Measurements from ENCODE around the gene ZNF662.

Gene ZNF662

DNA sequence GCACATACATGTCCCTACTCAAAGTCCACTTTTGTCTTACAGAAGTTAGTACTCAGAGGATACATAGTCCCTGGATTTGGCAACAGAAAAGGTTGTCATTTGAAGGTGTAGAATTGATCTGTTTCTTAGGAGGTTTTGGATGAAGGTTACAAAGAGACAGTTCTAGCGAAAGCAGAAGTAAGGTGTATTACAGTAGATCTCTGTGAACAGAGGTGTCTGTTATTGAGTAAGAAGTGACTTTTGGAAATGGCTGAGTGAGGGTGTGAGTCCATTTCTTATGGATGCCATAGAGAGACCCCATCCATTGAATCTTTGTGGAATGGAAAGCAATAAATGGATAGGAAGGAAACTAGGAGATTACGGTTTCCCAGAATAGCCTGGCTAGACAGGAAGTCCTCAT lies 5.6 kb downstream of the ZNF662 start:
- TF ChIP-seq ZFX (IDR thresholded peaks at IDR 0.05), result no peak
- TF ChIP-seq, protein P1, sequence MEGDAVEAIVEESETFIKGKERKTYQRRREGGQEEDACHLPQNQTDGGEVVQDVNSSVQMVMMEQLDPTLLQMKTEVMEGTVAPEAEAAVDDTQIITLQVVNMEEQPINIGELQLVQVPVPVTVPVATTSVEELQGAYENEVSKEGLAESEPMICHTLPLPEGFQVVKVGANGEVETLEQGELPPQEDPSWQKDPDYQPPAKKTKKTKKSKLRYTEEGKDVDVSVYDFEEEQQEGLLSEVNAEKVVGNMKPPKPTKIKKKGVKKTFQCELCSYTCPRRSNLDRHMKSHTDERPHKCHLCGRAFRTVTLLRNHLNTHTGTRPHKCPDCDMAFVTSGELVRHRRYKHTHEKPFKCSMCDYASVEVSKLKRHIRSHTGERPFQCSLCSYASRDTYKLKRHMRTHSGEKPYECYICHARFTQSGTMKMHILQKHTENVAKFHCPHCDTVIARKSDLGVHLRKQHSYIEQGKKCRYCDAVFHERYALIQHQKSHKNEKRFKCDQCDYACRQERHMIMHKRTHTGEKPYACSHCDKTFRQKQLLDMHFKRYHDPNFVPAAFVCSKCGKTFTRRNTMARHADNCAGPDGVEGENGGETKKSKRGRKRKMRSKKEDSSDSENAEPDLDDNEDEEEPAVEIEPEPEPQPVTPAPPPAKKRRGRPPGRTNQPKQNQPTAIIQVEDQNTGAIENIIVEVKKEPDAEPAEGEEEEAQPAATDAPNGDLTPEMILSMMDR (conservative IDR thresholded peaks at IDR 0.05), result no peak
- no peak overlapping the region for H3K27ac ChIP-seq

DNA sequence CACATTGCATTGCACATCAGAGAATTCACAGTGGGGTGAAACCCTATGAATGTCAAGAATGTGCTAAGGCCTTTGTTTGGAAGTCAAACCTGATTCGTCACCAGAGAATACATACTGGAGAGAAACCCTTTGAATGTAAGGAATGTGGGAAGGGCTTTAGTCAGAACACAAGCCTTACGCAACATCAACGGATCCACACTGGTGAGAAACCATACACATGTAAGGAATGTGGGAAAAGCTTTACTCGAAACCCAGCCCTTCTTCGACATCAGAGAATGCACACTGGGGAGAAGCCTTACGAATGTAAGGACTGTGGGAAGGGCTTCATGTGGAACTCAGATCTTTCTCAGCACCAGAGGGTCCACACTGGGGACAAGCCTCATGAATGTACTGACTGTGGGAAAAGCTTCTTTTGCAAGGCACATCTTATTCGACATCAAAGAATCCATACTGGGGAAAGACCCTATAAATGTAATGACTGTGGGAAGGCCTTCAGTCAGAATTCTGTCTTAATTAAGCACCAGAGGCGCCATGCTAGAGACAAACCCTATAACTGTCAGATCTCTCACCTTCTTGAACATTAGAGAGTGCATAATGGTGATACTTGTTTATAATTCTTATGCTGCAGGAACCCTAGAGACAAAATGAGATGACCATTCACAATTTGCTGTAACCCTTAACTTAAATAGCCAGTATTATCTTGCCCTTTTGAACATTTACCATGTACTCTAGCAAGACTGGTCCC lies 9.0 kb downstream of the ZNF662 start:
- H3K27ac ChIP-seq, result no peak overlapping the region
- no peak for TF ChIP-seq ZFX (IDR thresholded peaks at IDR 0.05)

DNA sequence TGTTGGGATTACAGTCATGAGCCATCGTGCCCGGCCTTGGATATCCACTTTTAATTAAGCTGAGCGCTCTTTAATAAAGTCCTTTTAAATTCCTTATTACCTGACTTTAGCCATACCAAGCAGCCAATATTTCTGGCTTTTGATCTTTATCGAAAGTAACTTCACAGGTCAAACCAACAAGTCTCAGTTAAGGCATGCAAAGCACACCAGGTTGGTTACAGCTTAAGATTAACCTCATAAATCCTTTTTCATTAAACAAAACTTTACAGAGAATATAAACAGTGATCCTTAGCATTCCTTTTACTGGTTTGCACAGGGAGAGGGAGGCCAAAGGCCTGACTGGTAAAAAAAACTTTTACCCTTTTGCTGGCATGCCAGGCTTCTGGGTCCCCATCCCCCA lies 17.7 kb downstream of the ZNF662 start:
- no peak for TF ChIP-seq ZFX (IDR thresholded peaks at IDR 0.05)
- TF ChIP-seq, protein P1 (conservative IDR thresholded peaks at IDR 0.05), result no peak
- no peak overlapping the region for H3K27ac ChIP-seq

DNA sequence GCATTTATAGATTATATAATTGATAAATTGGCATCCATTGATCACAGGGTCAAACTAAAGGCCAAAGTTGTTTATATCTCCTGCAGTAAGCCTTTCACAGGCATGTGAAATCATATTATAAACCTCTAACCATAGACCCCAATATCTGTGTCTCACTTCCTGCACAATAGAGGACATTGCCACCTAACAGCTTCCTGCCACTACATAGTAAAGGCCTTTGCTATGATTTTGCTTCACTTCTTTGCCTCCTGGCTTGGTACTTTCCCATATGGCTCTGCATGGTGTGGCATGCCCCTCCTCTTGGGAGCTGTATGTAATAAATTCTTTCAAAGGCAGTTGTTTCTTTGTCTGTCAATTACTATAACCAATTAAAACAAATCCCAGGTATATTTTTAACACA lies 20.4 kb downstream of the ZNF662 start:
- no peak overlapping the region for H3K27ac ChIP-seq
- no peak for TF ChIP-seq ZFX (IDR thresholded peaks at IDR 0.05)
- TF ChIP-seq, protein P1 (conservative IDR thresholded peaks at IDR 0.05), result no peak

DNA sequence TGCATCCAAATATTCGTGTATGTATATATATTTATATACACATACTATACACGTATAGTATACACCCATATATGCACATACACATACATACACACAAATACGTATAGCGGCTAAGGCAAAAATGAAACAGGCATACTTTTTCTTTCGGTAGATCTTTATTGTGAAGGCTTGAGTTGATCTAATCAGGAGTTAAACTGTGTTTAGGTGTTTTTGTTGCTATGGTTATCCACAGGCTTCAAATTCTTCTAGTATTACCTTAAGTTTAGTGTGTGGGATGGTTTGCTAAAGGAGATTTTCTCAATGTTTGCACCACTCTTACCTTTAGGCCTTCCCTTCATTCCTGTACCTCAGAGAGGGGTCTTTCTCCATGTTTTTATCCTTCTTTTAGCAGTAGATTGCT lies 28.2 kb downstream of the ZNF662 start:
- no peak for TF ChIP-seq ZFX (IDR thresholded peaks at IDR 0.05)
- TF ChIP-seq, protein P1 (conservative IDR thresholded peaks at IDR 0.05), result no peak
- H3K27ac ChIP-seq, result no peak overlapping the region

DNA sequence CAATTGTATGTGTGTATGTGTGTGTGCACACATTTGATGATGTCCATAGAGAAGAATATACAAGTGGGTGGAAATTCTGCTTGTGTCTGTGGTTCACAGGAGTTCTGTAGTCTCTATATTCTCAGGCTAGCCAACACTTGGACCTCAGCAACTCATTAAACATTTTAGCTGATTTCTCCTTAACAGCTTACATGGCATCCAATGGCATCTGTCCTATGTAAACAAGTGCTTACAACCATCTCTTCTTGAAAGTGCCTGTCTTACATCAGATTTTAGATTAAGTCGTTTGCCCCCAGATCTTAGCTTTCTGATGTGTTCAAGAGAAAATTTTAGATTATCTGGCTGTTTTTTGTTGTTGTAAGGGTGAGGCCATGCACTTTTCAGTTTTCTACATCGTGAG lies 29.0 kb downstream of the ZNF662 start:
- H3K27ac ChIP-seq, result no peak overlapping the region

DNA sequence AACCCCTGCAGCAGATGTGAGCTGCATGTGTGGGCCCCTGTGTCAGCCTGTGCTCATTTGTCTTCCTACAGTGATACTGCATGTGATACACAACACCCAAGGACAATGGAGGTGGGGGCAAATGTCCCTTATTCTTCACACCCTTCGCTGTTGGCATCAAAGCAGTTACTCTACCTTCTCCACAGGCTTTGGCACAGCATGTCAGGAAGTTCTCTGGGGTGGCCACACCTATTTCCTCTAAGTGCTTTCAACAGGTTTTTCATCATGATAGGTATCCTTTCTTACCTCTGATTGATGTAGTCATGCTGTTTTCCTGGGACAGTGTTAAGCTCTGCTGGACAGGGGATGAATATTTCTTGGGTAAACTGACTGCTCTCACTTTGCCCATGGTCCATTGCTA lies 29.5 kb downstream of the ZNF662 start:
- no peak for TF ChIP-seq ZFX (IDR thresholded peaks at IDR 0.05)

More for the DNA sequence above, 29.0 kb downstream of the ZNF662 start:
- no peak for TF ChIP-seq ZFX (IDR thresholded peaks at IDR 0.05)
- TF ChIP-seq, protein P1 (conservative IDR thresholded peaks at IDR 0.05), result no peak

DNA sequence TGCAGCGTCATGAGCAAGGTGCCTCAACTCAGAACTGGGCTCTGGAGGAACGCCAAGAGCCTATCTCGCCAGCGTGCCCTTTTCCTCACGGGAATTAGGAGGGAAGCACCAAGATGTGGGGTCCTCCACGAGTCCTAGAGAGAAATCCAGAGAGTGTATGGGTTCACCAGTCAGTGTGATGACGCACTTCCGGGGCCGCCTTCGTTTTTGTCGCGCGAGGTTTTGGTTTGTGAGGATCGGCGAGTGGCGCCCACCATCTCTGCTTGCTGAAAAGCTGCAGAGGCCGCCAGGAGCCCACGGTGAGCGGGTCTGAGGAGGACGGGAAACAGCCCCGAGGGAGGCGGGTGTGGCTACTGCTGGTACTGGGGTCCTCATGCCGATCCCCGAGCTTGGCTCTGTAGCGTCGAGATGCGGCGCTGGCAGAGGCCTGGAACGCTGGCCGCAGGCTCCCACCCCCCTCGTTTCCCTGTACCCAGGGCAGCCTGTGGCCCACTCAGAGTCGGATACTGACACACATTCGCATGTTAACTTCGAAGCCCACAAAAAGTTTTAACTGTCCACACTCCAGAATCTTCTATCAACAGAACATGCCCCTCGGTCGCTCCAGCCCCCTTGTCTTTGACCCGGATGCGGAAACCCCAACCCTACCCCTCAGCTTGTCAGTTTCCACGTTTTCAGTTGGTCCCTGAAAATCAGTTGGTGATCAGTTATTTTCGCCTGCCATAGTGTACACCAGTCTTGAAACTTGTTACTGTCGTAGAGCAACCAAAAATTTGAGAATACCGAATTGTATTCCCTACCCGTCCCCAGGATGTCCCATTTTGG lies 30.4 kb downstream of the ZNF662 start:
- TF ChIP-seq, protein P1 (conservative IDR thresholded peaks at IDR 0.05), result no peak
- no peak for TF ChIP-seq ZFX (IDR thresholded peaks at IDR 0.05)
- H3K27ac ChIP-seq, result no peak overlapping the region

More for the DNA sequence above, 29.5 kb downstream of the ZNF662 start:
- H3K27ac ChIP-seq, result no peak overlapping the region
